HG02870 (cell line): ENCODE data around the gene UBA5.

Experiments used
- ATAC-seq: cut with Tn5 transposase; IDR thresholded peaks from one replicate; pipeline ENCODE4 v1.9.1; 2021; ENCODE audit warnings: mild to moderate bottlenecking, moderate library complexity; ENCODE audit not compliant: unreplicated experiment

The UBA5 gene

GRCh38 chr3:132713977-132714727, 54.0 kb downstream of the UBA5 start:
- no peak for ATAC-seq

- ATAC-seq, result no peak
These were observed 56.2 kb downstream of the UBA5 start for GRCh38 chr3:132716372-132716771.

DNA sequence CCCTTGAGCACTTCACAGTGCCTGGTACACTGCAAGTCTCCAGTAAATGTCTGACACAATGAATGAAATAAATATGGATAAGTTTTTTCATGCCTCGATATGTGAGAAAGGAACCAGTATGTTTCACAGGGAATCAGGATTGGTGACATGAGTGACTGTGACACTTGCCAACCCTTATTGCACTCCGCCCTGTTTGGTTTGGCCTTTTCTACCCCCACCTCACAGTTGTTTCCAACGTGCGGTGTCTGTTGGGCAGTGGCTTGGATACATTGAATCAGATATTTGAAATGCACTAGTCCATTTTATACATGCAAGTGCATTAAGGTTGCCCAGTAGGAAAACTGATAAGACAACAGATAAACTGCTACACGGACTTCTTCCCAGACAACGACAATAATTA, 60.1 kb downstream of the UBA5 start:
- no peak for ATAC-seq

DNA sequence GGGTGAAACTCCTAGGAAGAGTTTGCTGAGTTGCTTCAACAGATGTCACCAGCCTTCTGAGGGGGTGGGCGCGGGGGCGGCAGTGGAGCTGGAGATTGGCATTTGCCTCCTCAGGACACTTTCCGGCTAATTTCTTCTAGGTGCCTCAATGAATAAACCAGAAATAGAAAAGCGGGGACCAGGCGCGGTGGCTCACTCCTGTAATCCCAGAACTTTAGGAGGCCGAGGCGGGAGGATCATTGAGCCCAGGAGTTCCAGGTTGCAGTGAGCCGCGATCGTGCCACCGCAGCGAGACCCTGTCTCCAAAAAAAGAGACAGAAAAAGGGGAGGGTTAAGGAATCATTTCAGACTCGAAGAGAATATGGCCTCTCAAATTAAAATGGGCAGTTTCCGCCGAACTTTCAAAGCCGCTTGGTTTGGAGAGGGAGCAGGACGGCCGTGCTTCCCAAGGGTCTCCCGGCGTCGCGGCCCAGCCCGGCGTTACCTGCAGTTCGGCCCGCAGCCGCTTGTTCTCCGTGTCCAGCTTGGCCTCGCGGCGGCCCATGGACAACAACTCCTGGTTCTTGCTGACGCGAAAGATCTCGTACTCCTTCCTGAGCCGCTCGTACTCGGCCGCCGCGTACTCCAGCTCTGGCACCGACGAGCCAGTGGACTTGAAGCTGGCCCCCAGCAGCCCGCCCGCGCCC, 61.5 kb downstream of the UBA5 start:
- ATAC-seq, result peak; percentile 24

GRCh38 chr3:132722165-132723023, 62.3 kb downstream of the UBA5 start, which contains the start of gene NPHP3:
TSS of gene NPHP3 (minus strand) at chr3:132722409. CDS start at chr3:132722355, 54 bp downstream.
- ATAC-seq, result peak; percentile 87

GRCh38 chr3:132723024-132723950, 63.2 kb downstream of the UBA5 start:
- ATAC-seq, result no peak

- no peak for ATAC-seq
These were observed 66.3 kb downstream of the UBA5 start for GRCh38 chr3:132726341-132726823.
